IMR-90 (cell line): Measurements from ENCODE around the gene PITRM1.

Source experiments
- BHLHE40 ChIP-seq: fragments of 150-350 bp; IDR thresholded peaks from 2 replicates; pipeline ENCODE4 v1.6.1; 2016; ENCODE audit warnings: mild to moderate bottlenecking, low read depth, low read length
- CEBPB ChIP-seq: IDR thresholded peaks from 2 replicates; pipeline ENCODE4 v1.6.1; 2012; ENCODE audit warnings: low read depth, low read length, improper control_type of control experiment
- ELK1 ChIP-seq: fragments of 150-350 bp; IDR thresholded peaks from 2 replicates; pipeline ENCODE4 v1.6.1; 2016; ENCODE audit warnings: low read depth, mild to moderate bottlenecking, low read length, moderate library complexity, borderline replicate concordance
- MXI1 ChIP-seq: IDR thresholded peaks from 2 replicates; pipeline ENCODE4 v1.6.1; 2012; ENCODE audit warnings: low read depth, mild to moderate bottlenecking, low read length, moderate library complexity, borderline replicate concordance
- NFE2L2 ChIP-seq: fragments of 150-350 bp; IDR thresholded peaks from 2 replicates; pipeline ENCODE4 v1.6.1; 2016; ENCODE audit warnings: low read depth, mild to moderate bottlenecking, low read length
- POLR2A ChIP-seq: IDR thresholded peaks from 2 replicates; pipeline ENCODE4 v1.6.1; 2012; ENCODE audit warnings: mild to moderate bottlenecking, low read depth, low read length
- RAD21 ChIP-seq: IDR thresholded peaks from 2 replicates; pipeline ENCODE4 v1.6.1; 2012; ENCODE audit warnings: low read length, improper control_type of control experiment
- RCOR1 ChIP-seq: IDR thresholded peaks from 2 replicates; pipeline ENCODE4 v1.6.1; 2012; ENCODE audit warnings: mild to moderate bottlenecking, low read length, improper control_type of control experiment; ENCODE audit not compliant: insufficient replicate concordance
- USF2 ChIP-seq: fragments of 150-350 bp; IDR thresholded peaks from 2 replicates; pipeline ENCODE4 v1.6.1; 2017; ENCODE audit warnings: mild to moderate bottlenecking, antibody characterized with exemption, low read length, low read depth
- TF ChIP-seq, protein P1 (sequence below): conservative IDR thresholded peaks from 2 replicates; pipeline ENCODE4 v1.5.1; 2012; ENCODE audit warnings: mild to moderate bottlenecking, low read depth, low read length, improper control_type of control experiment

DNA sequence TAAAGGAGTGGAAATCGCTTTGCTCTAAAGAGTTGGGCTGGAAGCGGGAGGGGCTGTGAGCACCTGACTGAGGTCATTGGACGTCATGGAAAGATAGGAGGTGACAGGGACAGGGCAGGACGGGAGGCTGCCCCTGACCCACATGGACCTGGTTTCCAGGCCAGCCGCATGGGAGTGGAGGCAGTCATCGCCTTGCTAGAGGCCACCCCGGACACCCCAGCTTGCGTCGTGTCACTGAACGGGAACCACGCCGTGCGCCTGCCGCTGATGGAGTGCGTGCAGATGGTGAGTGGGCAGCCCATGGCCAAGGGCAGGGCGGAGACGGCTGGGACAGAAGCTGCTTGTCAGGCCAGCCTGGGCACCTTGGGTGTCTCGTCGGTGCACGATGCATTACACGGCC lies 63.4 kb downstream of the PITRM1 start:
- TF ChIP-seq POLR2A (no peak), ELK1 (no peak), CEBPB (no peak), NFE2L2 (no peak), RAD21 (no peak), MXI1 (no peak), USF2 (no peak), BHLHE40 (no peak), RCOR1 (no peak)
- TF ChIP-seq, protein P1, sequence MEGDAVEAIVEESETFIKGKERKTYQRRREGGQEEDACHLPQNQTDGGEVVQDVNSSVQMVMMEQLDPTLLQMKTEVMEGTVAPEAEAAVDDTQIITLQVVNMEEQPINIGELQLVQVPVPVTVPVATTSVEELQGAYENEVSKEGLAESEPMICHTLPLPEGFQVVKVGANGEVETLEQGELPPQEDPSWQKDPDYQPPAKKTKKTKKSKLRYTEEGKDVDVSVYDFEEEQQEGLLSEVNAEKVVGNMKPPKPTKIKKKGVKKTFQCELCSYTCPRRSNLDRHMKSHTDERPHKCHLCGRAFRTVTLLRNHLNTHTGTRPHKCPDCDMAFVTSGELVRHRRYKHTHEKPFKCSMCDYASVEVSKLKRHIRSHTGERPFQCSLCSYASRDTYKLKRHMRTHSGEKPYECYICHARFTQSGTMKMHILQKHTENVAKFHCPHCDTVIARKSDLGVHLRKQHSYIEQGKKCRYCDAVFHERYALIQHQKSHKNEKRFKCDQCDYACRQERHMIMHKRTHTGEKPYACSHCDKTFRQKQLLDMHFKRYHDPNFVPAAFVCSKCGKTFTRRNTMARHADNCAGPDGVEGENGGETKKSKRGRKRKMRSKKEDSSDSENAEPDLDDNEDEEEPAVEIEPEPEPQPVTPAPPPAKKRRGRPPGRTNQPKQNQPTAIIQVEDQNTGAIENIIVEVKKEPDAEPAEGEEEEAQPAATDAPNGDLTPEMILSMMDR = no peak
